HG03354 (cell line): Measurements from ENCODE around the gene SEMG1.

Experiments
- ATAC-seq: cut with Tn5 transposase; IDR thresholded peaks from one replicate; pipeline ENCODE4 v1.9.1; 2021; ENCODE audit warnings: mild to moderate bottlenecking; ENCODE audit not compliant: unreplicated experiment, poor library complexity, severe bottlenecking

The SEMG1 gene, protein sequence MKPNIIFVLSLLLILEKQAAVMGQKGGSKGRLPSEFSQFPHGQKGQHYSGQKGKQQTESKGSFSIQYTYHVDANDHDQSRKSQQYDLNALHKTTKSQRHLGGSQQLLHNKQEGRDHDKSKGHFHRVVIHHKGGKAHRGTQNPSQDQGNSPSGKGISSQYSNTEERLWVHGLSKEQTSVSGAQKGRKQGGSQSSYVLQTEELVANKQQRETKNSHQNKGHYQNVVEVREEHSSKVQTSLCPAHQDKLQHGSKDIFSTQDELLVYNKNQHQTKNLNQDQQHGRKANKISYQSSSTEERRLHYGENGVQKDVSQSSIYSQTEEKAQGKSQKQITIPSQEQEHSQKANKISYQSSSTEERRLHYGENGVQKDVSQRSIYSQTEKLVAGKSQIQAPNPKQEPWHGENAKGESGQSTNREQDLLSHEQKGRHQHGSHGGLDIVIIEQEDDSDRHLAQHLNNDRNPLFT

GRCh38 chr20:45206725-45207124, at the start of gene SEMG1:
Gene SEMG1 (plus strand): TSS chr20:45207033. CDS start chr20:45207054, 21 bp downstream.
- no peak for ATAC-seq

GRCh38 chr20:45157962-45158361, 48.9 kb upstream of the SEMG1 start:
- ATAC-seq = no peak

DNA sequence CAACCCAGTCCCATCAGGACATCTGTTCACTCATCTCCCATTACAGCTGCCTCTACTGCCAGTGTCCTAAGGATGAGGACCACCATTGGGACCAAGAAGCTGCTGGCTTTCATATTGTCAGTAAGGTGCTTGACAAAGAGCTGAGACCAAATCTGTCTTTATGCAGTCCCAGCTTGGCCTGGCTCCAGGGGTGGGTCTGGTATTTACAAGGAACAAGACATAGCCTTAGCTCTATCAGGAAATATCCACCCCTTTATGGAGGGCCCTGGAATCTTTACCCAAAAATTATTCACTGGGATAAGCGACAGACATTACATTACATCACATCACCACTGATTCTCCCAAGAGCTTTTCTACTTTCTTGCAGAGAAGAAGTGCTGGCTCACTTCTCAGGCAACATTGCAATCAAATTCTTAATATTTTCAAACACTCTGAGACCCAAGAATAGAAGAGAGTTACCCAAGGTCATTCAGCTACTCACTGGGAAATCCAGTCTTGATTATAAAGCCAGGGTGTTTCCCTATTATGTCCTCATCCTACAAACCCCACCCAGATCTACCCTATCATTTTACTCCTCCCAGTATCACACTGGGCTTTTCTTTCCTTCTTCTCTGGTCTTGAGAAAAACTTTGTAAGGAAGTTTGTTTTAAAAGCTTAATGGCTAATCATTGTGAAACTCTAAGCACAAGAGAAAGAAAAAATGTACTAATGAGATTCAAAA, 43.6 kb upstream of the SEMG1 start:
- ATAC-seq = no peak

DNA sequence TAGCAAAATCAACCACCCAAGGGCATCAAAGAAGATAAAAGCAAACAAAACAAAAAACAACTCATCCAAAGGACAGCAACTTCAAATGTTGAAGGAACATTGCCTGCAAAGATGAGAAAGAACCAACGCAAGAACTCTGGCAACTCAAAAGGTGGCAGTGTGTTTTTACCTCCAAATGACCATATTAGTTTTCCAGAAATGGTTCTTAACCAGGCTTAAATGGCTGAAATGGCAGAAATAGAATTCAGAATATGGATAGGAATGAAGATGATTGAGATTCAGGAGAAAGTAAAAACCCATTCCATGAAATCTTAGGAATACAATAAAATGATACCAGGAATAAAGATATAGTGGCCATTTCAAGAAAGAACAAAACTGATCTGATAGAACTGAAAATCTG, 41.9 kb upstream of the SEMG1 start:
- ATAC-seq = no peak

DNA sequence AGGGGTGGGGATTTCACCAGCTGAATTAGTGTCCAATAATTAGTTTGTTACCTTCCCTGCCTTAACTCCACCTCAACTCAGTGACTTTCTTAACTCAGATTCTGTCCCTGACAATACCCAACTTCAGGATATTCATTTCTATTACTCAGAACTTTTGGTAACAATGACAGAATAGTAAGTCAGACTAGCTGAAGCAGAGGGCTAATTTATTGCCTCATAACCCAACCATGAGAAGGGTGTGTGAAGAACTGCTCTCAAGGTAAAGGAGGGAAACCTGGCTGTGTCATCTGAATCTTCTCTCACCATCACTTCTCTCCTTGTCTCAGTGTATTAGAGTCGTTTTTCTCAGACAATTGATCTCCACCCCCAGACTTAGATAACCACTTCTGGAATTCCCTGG, 33.3 kb upstream of the SEMG1 start:
- ATAC-seq = no peak

- no peak for ATAC-seq
Observed at GRCh38 chr20:45174434-45175364, 32.1 kb upstream of the SEMG1 start, which contains the start of gene PI3. Gene PI3 (plus strand): TSS chr20:45174902. CDS start chr20:45174923, 21 bp downstream.

GRCh38 chr20:45176526-45177267, 30.1 kb upstream of the SEMG1 start:
- no peak for ATAC-seq

DNA sequence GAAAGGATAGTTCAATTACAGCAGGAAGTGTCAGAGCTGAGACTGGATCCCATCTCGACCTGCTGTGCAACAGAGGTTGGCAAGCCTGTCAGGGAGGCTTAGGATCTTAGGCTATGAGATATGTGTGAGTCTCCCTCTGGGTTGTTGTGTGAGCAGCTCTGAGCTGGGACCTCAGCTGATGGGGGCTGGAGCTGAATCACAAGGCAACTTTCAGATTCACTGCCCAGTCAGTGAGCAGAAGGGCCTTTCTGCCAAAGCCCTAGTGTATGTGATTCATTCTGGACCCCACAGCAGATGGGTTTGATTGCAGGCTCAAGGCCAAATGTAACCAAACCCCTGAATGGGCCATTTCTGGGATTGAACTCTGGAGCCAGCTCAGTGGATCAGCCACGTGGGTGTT, 27.7 kb upstream of the SEMG1 start:
- no peak for ATAC-seq

DNA sequence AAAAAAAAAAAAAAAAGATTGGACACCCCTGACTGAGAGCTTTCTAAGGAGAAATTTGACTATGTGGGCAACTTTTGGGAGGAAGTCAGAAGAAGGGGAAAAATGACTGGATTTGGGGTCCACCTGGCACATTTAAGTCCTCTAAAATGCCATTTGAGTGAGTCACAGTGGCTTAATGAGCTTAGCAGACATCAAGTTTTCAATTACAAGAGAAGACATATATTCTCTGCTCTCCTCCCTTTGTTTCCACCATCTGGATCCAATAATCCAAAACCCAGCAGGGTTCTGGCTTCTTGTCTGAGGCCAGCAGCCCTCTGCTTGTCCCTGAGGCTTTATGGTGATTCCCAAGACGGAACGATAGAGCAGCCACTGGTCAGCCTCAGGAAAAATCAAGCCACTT, 25.2 kb upstream of the SEMG1 start:
- ATAC-seq = no peak

- no peak for ATAC-seq
Observed at GRCh38 chr20:45183084-45183483, 23.7 kb upstream of the SEMG1 start.

DNA sequence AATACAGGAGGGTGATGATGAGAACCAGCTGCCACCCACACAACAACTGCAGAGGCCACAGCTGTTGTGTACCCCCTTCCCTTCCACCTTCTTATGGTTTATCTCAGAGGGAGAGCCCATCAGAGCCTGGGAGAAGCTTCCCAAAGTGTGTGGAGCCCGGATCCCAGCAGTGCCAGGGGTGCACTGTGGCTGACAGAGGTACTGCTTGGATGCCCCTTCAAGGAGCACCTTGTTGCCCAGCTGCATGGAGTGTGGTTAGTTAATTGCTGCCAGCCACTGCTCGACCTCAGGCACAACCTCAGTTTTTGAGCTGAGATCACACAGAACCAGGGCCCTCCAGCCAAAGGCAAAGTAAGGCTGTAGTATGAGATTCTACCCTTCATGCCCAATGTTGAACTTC, 19.1 kb upstream of the SEMG1 start:
- ATAC-seq = no peak

DNA sequence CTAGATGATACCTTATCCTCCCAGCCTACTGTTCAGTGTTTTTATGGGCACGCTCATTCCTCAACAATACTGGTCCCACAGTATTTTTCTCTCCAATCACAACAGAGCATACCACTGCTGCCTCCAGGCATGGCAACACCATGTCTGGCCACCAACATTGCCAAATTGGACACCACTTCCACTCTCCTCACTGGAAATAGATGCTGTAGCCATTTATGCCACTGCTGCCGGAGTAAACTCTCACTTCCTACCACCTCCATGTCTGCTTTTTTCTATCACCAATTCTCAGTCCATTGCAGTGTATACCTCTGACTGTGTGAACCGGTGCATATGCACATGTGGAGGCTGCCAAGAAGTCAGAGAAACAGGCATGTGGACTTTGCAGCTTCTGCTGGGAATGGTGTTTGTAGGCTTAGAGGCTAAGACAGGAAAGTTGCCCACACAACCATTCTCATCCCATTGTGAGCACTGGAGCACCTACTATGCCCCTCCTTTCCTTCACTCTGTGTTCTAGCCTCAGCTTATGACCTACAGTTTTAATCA, 17.7 kb upstream of the SEMG1 start:
- ATAC-seq = no peak

DNA sequence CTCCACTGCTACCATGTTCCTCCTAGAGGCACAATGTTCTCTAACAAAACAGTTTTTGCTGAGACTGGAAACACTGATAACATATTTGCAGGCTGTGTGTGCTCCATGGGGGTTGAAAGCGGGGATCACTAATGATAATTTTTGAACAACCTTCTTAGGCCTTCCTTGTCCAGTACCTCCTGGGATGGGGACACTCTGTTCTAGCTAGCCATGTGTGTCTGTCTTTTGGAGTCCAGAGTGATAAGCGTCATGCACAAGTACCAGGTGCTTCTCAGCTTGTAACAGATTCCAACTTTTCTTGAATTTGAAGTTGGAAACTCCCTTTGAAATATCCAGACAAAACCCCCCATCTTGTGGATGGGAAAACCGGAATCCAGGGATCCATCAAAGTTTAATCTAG, 17.0 kb upstream of the SEMG1 start:
- no peak for ATAC-seq

DNA sequence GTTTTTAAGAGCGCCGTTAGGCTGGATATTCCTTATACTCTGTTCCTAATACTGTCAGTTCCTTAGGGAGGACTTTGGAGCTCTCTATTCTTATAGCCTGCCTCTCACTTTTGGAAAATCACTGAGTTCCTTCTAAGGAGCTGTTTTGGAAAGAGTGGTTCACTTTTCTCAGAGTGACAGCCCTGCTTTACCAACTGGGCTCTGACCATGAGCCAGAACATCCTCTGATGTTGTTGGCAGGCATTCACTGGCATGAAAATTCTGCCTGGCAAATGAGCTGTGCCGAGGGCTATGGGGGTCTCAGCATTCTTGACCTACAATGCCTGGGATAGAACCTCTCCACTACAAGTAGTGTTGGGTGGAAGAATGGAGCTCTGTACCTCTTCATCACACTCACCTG, 14.9 kb upstream of the SEMG1 start:
- ATAC-seq = no peak

DNA sequence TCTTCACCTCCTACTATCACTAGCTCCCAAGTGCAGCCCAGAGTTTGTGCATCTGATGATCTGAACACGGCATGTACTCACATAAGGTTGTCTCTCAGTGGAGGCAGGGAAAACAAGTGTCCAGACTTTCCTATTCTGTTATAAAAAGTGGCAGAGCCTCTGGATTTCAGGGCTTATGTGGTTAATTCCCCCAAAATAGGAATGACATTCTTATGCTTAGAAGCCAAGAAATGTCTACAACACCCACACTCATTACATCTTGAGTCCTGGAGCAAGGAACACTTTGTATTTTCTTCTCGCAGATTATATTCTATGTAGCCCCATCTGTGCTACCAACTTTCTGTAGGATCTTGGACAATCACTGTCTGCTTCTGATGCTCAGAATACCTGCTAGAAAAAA, 13.5 kb upstream of the SEMG1 start:
- ATAC-seq = no peak

GRCh38 chr20:45209924-45210323, 3.1 kb downstream of the SEMG1 start:
- ATAC-seq = no peak

- no peak for ATAC-seq
Observed at GRCh38 chr20:45211569-45212474, 5.0 kb downstream of the SEMG1 start.

DNA sequence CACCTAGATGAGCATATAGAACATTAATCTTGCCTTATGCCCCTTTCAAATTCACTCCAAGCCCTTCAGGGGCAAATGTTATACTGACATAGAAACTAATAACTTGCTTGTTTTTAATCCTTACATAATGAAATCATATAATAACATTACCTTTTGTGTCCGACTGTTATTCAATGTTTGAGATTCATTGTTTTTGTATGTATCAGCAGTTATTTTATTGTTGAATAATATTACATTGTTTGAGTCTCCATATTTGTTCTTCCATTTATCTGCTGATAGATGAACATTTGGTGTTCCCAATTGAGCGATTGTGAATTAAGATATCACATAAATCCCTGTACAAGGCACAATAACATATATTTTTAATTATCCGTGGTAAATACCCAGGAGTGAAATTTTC, 6.0 kb downstream of the SEMG1 start:
- ATAC-seq = no peak
